ENCODE measurements around the gene HCRTR1. TPM values are rescaled to one million over a fixed set of nuclear protein-coding genes. Genes with fewer than 3 reads are reported as not detected.

HCRTR1 gene
- total and polyA plus RNA-seq, 2 of the 8 experiments (the other 6 are each of a cell fraction or from before 2014, with no cell fraction given): 0.35 to 0.39 TPM

GRCh38 chr1:31573261-31573660 lies 44.2 kb upstream of the HCRTR1 start:
- no peak overlapping the region for H2AK5ac ChIP-seq (ENCODE audit: low read depth, low read length)
- H3K27me3 ChIP-seq (replicated peaks in 1 of 4; ENCODE audit: control insufficient read depth in 3 of 4, extremely low read depth in 1 of 4, insufficient read depth in 3 of 4, low read length in 3 of 4): peaks cover 0 to 2% (median 0%) of the 10 kb centered on the region in 4 experiments; a peak in 2 of 7 replicates
- no peak overlapping the region for H4K91ac ChIP-seq (replicated peaks; ENCODE audit: insufficient read length, low read length)
- FAIRE-seq: no peak
- no peak overlapping the region for H3K27ac ChIP-seq (ENCODE audit: low read depth, low read length)
- 93% methylated on average over 8 of the region's 8 CpGs; no CpG with 5 or more reads in 1 of the 2 experiments for WGBS, 2 experiments (ENCODE audit: extremely low coverage in 1 of 2, insufficient coverage in 1 of 2, insufficient read length in 1 of 2, insufficient replicate concordance in 2 of 2, low coverage in 1 of 2, low lambda C conversion rate in 2 of 2, missing lambda C conversion rate in 1 of 2)
- H3K56ac ChIP-seq (replicated peaks; ENCODE audit: insufficient read length, low read depth, low read length): no peak overlapping the region
- H3K23me2 ChIP-seq (ENCODE audit: low read depth, low read length): no peaks in the 10 kb centered on the region; the same call in 1 of the 2 replicates
- no peak overlapping the region for H2BK15ac ChIP-seq (ENCODE audit: low read length)
- H2AFZ ChIP-seq (ENCODE audit: low read length): no peak overlapping the region
- no peaks in the 10 kb centered on the region for H3K9me3 ChIP-seq (ENCODE audit: insufficient read depth in 2 of 2, low read depth in 1 of 2, low read length in 1 of 2)
- CTCF ChIA-PET (ENCODE audit: partially characterized antibody): interaction anchor here (1.3 to 3.1 kb wide), 5 partner anchors 10 to 60 kb away, joined by 3 to 11 read pairs (median 6); no protein-coding TSS in a partner anchor
- H3K14ac ChIP-seq (ENCODE audit: insufficient read length): no peak overlapping the region
- POLR2A ChIA-PET (ENCODE audit: partially characterized antibody): no interaction called here
- no peak overlapping the region for H4K8ac ChIP-seq (ENCODE audit: extremely low read depth, insufficient read depth, low read length)
- H4K5ac ChIP-seq (ENCODE audit: insufficient read length, low read depth, low read length): no peak overlapping the region
- no peak overlapping the region for H3K9ac ChIP-seq (replicated peaks in 1 of 4; ENCODE audit: extremely low read depth in 1 of 4, low read depth in 3 of 4, low read length in 3 of 4)
- no peak overlapping the region for H3K4me2 ChIP-seq (ENCODE audit: insufficient read depth in 1 of 2, low read depth in 2 of 2, low read length in 2 of 2)
- H3K4ac ChIP-seq (replicated peaks; ENCODE audit: insufficient read length, low read depth, low read length): no peak overlapping the region
- H3K4me3 ChIP-seq (ENCODE audit: extremely low read depth in 1 of 4, insufficient read depth in 2 of 4, low read depth in 3 of 4, low read length in 4 of 4): no peak overlapping the region
- no peak overlapping the region for H2BK120ac ChIP-seq (replicated peaks; ENCODE audit: low read depth, low read length)
- no peak overlapping the region for H2BK20ac ChIP-seq (ENCODE audit: low read length)
- peaks cover 5 to 27% (median 17%) of the 10 kb centered on the region in 4 experiments for H3K4me1 ChIP-seq (replicated peaks in 1 of 4; ENCODE audit: control insufficient read depth in 3 of 4, insufficient read depth in 4 of 4, low read length in 3 of 4)
- H3K23ac ChIP-seq (ENCODE audit: insufficient read length): no peak overlapping the region
- H4K20me1 ChIP-seq (replicated peaks in 1 of 2; ENCODE audit: control insufficient read depth in 1 of 2, insufficient read depth in 2 of 2, low read length in 2 of 2): no peaks in the 10 kb centered on the region
- no peaks in the 10 kb centered on the region for H3K36me3 ChIP-seq (ENCODE audit: control insufficient read depth in 2 of 4, insufficient read depth in 4 of 4, low read length in 3 of 4)
- H3K79me2 ChIP-seq (ENCODE audit: control insufficient read depth in 1 of 2, insufficient read depth in 2 of 2, low read length in 2 of 2): no peaks in the 10 kb centered on the region
- no peak overlapping the region for H3K18ac ChIP-seq (ENCODE audit: extremely low read depth, low read length)
- no peak overlapping the region for H2BK12ac ChIP-seq (ENCODE audit: low read depth, low read length)
- H3K79me1 ChIP-seq (ENCODE audit: low read depth, low read length): no peaks in the 10 kb centered on the region
- peak in 1 of 2 experiments; percentile 36 for DNase-seq (ENCODE audit: low read depth in 1 of 2, low spot score in 2 of 2)
- no peak overlapping the region for H2BK5ac ChIP-seq (ENCODE audit: low read depth, low read length)
- no peak for TF ChIP-seq SAP30 (IDR thresholded peaks at IDR 0.05; ENCODE audit: insufficient read depth, insufficient replicate concordance, low read length)
- TF ChIP-seq SP1 (IDR thresholded peaks at IDR 0.05; ENCODE audit: low read depth, low read length): no peak
- TF ChIP-seq JUN (IDR thresholded peaks at IDR 0.05; ENCODE audit: low read depth, low read length): no peak
- no peak for TF ChIP-seq RBBP5 (IDR thresholded peaks at IDR 0.05; ENCODE audit: borderline replicate concordance, low read depth, low read length)
